Raji (cell line): ENCODE measurements around the gene PCBP3.

Source experiments
- POLR2A ChIP-seq: IDR thresholded peaks from 2 replicates; pipeline ENCODE4 v1.6.1; 2011; ENCODE audit warnings: low read depth, low read length, control low read depth; ENCODE audit not compliant: insufficient read depth

The PCBP3 gene

DNA sequence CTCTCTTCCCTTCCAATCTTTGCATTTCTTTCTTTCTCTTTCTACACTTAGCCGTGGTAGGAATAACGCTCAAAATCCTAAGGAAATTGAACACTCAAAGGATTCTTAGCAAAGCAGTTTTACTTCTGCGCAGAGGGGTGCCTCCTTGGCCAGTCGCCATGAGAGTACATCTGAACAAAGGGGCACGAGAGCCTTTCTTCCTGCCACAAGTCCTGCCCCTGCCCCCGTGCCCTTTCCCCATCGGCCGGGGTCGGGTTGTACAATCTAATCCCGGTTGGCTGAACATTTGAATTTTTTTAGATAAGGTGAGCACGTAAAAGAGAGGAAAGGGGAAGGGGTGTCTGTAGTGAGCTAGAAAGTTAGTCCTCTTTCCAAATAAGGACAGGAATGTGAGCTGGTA is 309.4 kb downstream of the PCBP3 start:
- TF ChIP-seq POLR2A, result no peak

- no peak for TF ChIP-seq POLR2A
These were observed 310.7 kb downstream of the PCBP3 start for GRCh38 chr21:45954261-45954660.

GRCh38 chr21:45954921-45955320 is 311.4 kb downstream of the PCBP3 start:
- no peak for TF ChIP-seq POLR2A

DNA sequence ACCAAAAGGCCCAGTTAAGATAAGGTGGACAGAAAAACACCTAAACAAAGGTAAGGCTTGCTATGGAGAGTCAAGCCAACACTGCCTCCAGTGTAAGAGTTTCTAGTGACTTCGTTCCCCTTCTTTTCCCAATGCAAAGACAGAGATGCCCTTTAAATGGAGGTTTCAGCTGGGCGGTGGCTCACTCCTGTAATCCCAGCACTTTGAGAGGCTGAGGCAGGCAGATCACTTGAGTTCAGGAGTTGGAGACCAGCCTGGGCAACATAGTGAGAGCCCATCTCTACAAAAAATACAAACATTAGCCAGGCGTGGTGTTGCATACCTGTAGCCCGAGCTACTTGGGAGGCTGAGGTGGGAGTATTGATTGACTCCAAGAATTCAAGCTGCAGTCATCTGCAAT is 314.0 kb downstream of the PCBP3 start:
- no peak for TF ChIP-seq POLR2A

DNA sequence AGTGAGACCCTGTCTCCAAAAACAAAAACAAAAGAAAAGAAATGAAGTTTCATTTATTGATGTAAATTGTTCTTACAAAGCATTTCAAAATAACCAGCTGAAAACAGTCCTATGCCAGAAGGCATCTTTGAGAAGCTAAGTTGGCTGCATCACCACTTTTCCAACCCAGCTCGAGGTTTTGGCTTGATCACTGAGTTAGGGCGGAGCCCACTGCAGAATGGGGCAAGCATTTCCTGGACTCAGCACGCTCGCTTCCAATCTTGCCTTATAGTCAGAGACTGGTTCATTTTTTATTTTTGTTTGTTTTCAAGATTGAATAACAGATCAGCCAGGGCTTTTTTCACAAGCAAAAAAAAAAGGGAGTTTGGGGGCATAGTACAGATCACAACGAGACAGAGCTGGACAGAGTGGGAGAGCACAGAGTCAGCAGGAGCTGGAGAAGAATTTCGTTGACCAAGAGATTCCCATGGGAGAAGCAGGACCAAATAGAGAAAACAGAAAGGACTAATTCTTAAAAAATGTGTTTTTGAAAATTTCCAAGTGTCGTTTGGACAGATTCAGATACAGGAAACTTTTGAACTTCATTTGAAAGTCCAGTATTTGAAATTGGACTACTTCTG is 314.6 kb downstream of the PCBP3 start:
- no peak for TF ChIP-seq POLR2A

GRCh38 chr21:45959182-45959581 is 315.7 kb downstream of the PCBP3 start:
- TF ChIP-seq POLR2A, result no peak

DNA sequence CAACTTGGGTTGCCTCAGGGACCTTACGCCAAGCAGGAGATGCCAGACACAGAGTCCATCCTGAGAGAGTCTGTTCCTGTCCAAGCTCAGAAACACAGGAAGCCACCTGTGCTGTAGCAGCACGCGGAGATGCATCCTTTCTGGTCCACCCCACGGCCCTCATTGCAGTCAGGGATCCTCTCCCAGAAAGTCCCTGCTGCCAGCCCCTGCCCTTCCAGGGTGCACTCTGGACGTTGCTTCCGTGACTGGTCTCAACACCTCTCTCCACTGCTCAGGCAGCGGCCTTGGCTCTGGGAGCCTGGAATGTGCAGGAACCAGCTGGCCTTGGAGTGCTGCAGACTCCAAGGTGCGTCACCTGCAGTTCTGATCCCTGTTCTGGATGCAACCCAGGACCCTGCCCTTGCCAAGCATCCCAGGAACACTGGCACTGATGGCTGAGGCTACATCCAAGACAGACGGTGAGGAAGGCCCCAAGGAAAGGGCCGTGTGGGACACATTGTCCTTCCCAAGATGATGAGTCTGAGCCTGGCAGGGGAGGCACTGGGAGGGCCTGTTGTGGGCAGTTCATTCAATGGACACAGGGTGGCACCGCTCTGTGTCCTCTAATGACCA is 316.4 kb downstream of the PCBP3 start:
- no peak for TF ChIP-seq POLR2A

DNA sequence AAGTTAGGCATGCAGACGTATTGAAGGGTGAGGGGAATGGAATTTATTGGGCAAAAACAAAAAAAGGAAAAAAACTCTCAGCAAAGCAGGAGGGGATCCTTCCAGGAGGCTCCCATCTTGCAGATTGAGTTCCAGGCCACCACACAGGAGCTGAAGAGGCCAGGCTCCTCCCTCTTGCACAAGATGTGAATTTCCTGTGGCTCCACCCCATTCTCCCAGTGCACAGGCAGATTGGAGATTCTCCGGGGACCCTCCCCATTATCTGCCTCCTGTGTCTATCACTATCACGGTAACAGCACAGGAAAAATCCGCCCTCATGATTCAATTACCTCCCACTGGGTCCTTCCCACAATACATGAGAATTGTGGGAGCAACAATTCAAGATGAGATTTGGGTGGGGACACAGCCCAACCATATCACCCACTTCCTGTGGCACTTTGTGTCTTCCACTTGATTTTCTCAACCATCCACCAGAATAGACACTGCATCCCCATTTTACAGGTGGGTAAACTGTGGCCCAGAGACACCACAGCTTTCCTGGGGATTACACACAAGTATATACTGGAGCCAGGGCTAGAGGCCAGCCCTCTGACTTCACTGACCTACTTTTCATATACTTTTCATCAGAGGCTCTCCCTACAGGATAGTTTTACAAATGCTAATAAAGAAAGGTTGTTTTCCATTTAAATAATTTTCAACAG is 319.2 kb downstream of the PCBP3 start:
- TF ChIP-seq POLR2A, result no peak

- no peak for TF ChIP-seq POLR2A
These were observed 319.7 kb downstream of the PCBP3 start for GRCh38 chr21:45963232-45963570.

- TF ChIP-seq POLR2A, result no peak
These were observed 321.1 kb downstream of the PCBP3 start for GRCh38 chr21:45964649-45965048.

- TF ChIP-seq POLR2A, result no peak
These were observed 321.7 kb downstream of the PCBP3 start for GRCh38 chr21:45965084-45965809.

DNA sequence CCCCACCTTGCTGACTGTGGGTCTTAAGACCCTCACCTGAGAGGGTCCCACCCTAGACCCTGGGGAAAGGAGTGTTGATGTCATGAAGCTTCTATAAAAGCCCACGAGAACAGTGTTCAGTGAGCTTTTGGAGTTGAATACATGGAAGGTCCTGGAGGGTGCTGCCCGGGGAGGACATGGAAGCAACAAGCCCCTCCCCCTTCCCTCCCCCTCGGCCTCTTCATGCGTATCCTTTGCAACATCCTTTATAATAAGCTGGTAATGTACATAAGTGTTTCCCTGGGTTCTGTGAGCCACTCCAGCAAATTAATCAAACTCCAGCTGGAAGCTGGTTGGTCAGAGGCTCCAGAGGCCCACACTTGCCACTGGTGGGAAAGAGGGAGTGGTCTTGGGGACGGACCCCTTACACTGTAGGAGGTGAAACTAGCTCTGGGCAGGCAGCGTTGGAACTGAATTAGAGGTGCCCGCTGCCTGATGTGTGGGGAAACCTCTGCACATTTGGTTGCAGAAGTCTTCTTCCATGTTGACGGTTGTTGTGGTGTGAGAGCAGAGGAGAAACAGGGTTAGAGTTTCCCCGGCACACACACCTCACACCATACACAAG is 323.4 kb downstream of the PCBP3 start:
- no peak for TF ChIP-seq POLR2A

- TF ChIP-seq POLR2A, result no peak
These were observed 326.6 kb downstream of the PCBP3 start for GRCh38 chr21:45969921-45970673.

DNA sequence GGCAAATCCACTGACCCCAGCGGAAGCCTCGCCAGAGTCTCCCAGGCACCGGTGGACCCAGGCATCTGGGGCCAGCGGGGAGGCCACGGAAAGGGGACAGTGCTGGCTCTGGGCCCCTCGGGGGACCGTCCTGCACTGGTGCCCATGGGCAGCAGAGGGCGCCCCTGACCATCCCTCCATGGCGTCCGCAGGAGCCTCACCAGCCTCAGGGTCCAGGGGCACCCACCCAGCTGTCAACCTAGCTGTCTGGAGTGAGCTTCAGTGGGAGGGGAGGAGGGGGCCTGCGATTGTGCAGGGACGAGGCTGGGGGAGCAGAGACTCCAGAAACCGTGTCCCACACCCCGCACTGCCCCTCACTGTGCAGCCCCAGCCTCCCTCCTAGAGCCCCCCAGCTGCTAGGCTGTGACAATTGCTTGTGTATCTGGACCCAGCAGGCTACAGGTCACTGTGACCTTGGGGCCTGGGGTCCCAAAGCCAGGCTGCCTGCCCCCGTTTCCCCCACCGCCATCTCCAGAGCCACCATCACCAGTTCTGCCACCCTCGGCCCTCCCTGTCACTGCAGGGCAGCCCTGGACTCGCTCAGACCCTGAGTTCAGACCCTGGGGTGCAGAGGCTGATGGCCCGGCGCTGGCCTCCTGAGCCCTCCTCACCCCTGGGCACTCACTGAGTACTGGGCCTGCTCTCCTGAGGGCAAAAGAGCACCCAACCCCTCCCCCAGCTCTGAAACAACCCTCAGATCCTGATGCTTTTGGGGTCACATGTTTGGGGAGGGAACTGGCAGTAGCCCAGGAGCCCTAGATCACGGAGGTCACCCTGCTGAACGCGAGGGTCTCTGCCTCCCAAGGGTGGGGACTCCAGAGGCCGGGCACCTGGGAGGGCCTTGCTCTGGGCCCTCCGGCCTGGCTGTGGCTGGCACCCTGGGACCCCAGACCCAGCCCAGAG is 327.4 kb downstream of the PCBP3 start:
- no peak for TF ChIP-seq POLR2A
